NCI-H146 treated with DMSO at 0.1 percent for 48 hours (cell line): ENCODE data around the gene SLIT1.

Source experiments
- DNase-seq: peaks from one replicate; lab custom pipeline; 2025; ENCODE audit not compliant: unreplicated experiment; lab: John Stamatoyannopoulos, UW

SLIT1 gene

GRCh38 chr10:97028832-97029178, 157.0 kb downstream of the SLIT1 start:
- DNase-seq: no peak

GRCh38 chr10:97028126-97028831, 157.5 kb downstream of the SLIT1 start:
- no peak for DNase-seq

GRCh38 chr10:97025613-97026242, 160.0 kb downstream of the SLIT1 start:
- peak; percentile 4 for DNase-seq

GRCh38 chr10:97024168-97025073, 161.3 kb downstream of the SLIT1 start:
- no peak for DNase-seq

- no peak for DNase-seq
Measured at GRCh38 chr10:97023401-97024167, 162.2 kb downstream of the SLIT1 start.

- no peak for DNase-seq
Measured at GRCh38 chr10:97022616-97023015, 163.1 kb downstream of the SLIT1 start.

- DNase-seq: peak; percentile 80
Measured at GRCh38 chr10:97020452-97021400, 165.0 kb downstream of the SLIT1 start.

- DNase-seq: no peak
Measured at GRCh38 chr10:97019213-97019844, 166.4 kb downstream of the SLIT1 start.

GRCh38 chr10:97018251-97019212, 167.2 kb downstream of the SLIT1 start:
- DNase-seq: no peak

GRCh38 chr10:97017474-97017903, 168.3 kb downstream of the SLIT1 start:
- no peak for DNase-seq

GRCh38 chr10:97016728-97017473, 168.9 kb downstream of the SLIT1 start:
- no peak for DNase-seq

- no peak for DNase-seq
Measured at GRCh38 chr10:97015240-97015639, 170.5 kb downstream of the SLIT1 start.

- DNase-seq: no peak
Measured at GRCh38 chr10:97013983-97014382, 171.8 kb downstream of the SLIT1 start.

GRCh38 chr10:97013568-97013967, 172.2 kb downstream of the SLIT1 start:
- no peak for DNase-seq

GRCh38 chr10:97012470-97012869, 173.3 kb downstream of the SLIT1 start:
- no peak for DNase-seq

- no peak for DNase-seq
Measured at GRCh38 chr10:97011397-97011796, 174.4 kb downstream of the SLIT1 start.

- DNase-seq: no peak
Measured at GRCh38 chr10:97010695-97011206, 175.0 kb downstream of the SLIT1 start.
